ENCODE measurements around the gene C5AR1.
"Not testable (repeated sequence)": the region's sequence is repeated elsewhere in the genome, so short reads cannot be mapped to it uniquely, and the experiment has no call there.

The C5AR1 gene

GRCh38 chr19:47296036-47296435 is 13.6 kb upstream of the C5AR1 start:
- DNase-seq = peak; percentile 95

DNA sequence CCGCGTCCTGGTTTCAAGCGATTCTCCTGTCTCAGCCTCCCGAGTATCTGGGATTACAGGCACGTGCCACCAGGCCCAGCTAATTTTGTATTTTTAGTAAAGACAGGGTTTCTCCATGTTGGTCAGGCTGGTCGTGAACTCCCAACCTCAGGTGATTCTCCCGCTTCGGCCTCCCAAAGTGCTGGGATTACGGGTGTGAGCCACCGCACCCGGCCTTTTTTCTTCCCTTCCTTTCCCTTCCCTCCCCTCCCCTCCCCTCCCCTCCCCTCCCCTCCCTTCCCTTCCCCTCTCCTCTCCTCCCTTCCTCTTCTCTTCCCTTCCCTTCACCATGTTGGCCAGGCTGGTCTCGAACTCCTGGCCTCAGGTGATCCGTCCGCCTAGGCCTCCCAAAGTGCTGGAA is 8.8 kb upstream of the C5AR1 start:
- not testable (repeated sequence) for DNase-seq

GRCh38 chr19:47302249-47302648 is 7.4 kb upstream of the C5AR1 start:
- no peak for DNase-seq

- no peak for DNase-seq
These were observed 5.7 kb upstream of the C5AR1 start for GRCh38 chr19:47303966-47304365.

DNA sequence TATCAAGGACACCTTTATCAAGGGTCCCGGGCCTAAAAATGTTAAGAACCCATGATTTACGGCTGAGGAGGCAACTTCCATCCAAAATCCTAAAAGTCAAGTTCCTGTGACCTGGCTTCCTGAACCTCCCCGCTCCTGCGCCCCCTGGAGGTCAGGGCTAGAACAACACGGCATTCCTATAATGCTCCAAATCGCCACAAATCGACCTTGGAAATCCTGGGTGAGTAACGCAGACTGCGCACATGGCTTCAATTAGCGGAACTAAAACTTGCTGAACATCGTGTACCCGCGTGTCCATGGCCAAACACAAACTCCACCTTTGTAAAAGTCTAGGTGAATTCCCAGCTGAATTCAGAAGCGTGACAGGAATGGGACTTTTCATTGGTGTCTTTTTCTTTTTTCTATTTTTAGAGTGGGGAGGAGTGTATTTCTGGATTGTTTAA is 4.3 kb upstream of the C5AR1 start:
- peak; percentile 88 for DNase-seq

- no peak for DNase-seq
These were observed 3.4 kb upstream of the C5AR1 start for GRCh38 chr19:47306303-47306702.

DNA sequence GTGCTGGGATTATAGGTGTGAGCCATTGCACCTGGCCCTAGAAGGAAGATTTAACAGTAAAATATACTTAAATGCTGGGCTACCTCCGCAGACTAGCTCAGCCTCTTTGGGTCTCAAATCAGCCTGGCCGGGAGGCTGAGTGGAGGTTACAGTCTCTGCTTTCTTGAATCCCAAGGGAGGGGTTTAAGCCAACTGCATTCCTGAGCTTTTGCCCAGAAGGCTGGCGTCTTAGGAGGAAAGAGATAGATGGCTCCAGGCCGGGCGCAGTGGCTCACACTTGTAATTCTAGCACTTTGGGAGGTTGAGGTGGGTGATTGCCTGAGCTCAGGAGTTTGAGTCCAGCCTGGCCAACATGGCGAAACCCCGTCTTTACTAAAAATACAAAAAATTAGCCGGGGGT is 623 bp upstream of the C5AR1 start:
- no peak for DNase-seq

GRCh38 chr19:47310323-47310722 is 662 bp downstream of the C5AR1 start:
- DNase-seq = no peak

DNA sequence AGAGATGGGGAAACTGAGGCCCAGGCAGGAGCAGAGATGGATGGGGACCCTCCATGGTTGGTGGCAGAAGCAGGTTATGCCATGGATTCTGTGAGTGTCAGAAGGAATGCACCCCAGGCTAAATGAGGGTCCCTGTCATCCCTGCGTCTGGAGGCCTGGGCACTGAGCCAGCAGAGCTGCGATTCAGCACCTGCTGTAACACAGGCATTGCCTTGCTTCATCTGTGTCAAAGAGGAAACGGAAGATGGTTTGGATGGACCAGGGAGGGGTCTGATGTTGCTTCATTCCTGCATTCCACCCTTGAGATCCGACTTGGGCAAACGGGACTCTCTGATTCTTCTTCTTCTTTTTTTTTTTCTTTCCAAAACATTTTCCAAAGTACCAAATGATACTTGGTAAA is 1.2 kb downstream of the C5AR1 start:
- peak; percentile 67 for DNase-seq

GRCh38 chr19:47312366-47313006 is 2.8 kb downstream of the C5AR1 start:
- no peak for DNase-seq

DNA sequence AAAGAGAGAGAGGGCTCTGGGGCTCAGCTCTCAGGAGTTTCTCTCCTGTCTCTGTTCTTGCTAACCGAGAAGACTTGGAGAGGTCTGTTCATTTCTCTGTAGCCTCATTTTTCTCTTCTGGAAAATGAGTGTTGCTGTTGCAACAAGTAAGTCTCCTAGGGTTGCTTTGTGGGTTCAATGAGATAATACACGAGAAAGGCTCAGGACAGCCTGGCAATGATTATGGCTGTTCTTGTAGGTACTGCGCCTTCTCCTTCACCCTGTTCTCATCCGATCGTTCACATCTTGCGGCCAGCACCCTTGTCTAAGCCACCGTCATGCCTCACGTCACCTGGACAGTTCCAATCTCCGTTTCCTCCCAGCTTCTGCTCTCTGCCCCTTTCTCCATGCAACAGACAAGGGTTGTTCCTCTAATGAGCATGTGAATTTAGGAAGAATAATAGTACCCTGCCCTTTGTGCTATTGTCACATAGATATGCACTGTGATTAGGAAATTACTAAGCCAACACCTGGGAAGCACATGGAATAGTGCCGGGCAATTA is 4.2 kb downstream of the C5AR1 start:
- DNase-seq = peak; percentile 27

- DNase-seq = peak; percentile 89
These were observed 5.6 kb downstream of the C5AR1 start for GRCh38 chr19:47315125-47315821.

- DNase-seq = no peak
These were observed 6.9 kb downstream of the C5AR1 start for GRCh38 chr19:47316513-47316912.

DNA sequence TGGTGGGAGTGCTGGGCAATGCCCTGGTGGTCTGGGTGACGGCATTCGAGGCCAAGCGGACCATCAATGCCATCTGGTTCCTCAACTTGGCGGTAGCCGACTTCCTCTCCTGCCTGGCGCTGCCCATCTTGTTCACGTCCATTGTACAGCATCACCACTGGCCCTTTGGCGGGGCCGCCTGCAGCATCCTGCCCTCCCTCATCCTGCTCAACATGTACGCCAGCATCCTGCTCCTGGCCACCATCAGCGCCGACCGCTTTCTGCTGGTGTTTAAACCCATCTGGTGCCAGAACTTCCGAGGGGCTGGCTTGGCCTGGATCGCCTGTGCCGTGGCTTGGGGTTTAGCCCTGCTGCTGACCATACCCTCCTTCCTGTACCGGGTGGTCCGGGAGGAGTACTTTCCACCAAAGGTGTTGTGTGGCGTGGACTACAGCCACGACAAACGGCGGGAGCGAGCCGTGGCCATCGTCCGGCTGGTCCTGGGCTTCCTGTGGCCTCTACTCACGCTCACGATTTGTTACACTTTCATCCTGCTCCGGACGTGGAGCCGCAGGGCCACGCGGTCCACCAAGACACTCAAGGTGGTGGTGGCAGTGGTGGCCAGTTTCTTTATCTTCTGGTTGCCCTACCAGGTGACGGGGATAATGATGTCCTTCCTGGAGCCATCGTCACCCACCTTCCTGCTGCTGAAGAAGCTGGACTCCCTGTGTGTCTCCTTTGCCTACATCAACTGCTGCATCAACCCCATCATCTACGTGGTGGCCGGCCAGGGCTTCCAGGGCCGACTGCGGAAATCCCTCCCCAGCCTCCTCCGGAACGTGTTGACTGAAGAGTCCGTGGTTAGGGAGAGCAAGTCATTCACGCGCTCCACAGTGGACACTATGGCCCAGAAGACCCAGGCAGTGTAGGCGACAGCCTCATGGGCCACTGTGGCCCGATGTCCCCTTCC is 10.5 kb downstream of the C5AR1 start:
- DNase-seq = no peak

GRCh38 chr19:47321630-47322029 is 12.0 kb downstream of the C5AR1 start:
- no peak for DNase-seq

DNA sequence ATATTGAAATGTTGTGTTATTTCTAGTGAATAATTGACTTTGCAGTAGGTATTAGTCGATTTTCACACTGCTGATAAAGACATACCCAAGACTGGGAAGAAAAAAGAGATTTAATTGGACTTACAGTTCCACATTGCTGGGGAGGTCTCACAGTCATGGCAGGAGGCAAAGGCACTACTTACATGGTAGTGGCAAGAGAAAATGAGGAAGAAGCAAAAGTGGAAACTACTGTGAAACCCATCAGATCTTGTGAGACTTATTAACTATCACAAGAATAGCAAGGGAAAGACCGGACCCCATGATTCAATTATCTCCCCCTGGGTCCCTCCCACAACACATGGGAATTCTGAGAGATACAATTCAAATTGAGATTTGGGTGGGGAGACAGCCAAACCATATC is 12.4 kb downstream of the C5AR1 start:
- DNase-seq = no peak

- DNase-seq = no peak
These were observed 13.7 kb downstream of the C5AR1 start for GRCh38 chr19:47323409-47323808.

DNA sequence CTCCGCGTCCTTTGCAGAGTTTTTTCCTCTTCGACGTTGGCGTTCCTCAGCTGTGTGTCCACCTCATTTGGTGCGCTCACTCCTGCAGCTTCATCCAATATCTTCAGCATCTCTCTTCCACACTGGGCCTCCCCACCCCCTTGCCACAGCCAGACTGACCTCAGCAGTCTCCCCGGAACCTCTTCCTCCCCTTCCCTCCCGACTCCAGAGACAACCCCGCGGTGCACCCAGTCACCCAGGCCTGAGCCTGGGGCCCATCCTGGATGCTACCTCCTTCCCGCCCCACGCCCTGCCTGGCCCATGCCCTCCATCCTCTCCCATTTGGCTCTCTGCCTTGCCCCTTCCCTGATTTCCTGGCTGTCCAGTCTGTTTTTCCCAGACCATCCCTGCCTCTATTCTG is 14.2 kb downstream of the C5AR1 start:
- DNase-seq = no peak

DNA sequence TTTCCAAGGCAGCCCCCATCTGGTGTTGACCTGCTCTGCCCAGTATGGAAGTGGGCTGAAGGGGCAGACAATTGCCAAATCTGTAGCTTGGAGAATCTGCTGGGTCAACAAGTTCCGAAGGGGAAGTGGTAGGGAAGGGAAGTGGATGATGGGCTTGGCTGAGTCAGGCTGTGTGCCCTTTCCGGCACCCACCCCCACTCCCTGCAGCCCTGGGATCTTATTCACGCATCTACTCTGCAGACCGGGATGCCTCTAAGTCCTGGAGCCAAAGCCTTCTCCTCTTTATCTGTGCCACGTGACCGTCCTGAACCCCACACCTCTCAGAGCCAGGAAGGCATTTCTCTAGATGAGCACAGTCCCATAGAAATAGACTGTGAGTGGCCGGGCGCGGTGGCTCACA is 14.8 kb downstream of the C5AR1 start:
- DNase-seq = no peak

- no peak for DNase-seq
These were observed 20.8 kb downstream of the C5AR1 start for GRCh38 chr19:47330466-47330869.

GRCh38 chr19:47331490-47331889 is 21.8 kb downstream of the C5AR1 start:
- DNase-seq = no peak

DNA sequence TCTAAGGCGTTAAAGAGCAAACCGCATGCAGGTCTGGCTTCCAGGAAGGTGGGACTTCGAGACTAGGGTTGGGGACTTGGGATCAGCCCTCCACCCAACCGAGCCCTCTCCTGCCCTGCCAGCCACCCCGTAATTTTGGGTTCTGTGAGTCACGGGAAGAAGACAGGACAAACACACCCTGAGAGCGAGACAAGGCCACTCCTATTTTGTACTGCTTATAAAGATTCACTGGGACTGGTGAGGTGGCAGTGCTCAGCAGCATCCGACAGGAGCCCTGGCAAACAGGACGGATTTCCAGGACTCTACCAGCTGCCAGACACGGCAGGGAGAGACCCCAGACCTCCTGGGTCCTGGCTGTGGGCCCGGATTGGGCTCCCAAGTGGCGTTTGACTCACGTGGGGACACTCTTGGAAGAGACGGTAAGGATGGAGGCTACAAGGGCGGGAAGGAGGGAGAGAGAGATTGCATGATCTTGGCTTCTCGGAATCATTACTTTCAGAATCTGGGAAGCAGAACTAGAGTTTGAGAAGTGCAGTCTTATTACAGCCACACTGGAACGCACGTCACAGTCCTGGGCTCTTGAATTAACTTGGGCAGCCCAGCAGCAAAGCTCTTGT is 22.4 kb downstream of the C5AR1 start, which contains the start of gene C5AR2:
Gene C5AR2 (plus strand): TSS at position 245 of the 617 bp plus-strand sequence. CDS start 8,625 bp downstream, outside the sequence.
- no peak for DNase-seq

All from DMS53 (cell line).